Activated T-cell treated with anti-CD3 and anti-CD28 coated beads for 1 hour (primary cell): ENCODE results near the gene SSBP2.
"Not testable (repeated sequence)": the region's sequence is repeated elsewhere in the genome, so short reads cannot be mapped to it uniquely, and the experiment has no call there.

Source experiments
- DNase-seq: peaks from one replicate; pipeline ENCODE4 v3.0.0-alpha.2; 2020; ENCODE audit warnings: low read depth

Gene SSBP2

DNA sequence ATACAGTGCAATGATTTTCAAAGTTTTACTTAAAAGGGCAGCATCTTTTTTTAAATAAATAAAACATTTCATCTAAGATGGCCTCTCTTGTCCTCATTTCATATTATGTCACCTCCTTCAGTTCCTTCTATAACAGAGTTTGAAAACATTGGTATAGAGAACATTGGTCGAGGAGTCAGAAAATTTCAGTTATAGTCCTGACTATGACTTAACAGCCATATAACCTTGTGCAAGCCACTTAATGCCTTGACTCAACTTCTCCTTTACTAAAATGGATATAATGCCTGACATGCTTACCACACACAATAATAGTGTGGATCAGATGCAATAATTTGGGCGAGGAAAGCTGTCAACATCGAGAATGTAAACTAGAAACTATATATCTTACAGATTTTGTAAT lies 22.6 kb downstream of the SSBP2 start:
- no peak for DNase-seq

DNA sequence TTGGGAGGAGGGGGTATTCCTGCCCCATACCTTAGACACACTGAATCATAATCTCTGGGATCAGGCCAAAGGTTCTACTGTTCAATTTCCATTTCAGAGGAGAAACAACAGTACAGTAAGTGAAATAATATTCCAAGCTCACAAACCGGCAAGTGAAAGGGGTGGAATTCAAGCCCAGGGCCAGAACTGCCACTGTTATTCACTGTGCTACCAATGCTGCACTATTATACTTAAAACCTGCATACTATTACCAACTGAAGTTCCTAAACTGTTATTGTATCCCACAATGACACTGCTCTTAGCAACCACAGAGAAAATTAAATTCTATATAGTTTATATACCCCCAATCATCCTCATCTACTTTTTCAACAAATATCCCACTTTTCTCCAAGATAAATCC lies 24.6 kb downstream of the SSBP2 start:
- no peak for DNase-seq

DNA sequence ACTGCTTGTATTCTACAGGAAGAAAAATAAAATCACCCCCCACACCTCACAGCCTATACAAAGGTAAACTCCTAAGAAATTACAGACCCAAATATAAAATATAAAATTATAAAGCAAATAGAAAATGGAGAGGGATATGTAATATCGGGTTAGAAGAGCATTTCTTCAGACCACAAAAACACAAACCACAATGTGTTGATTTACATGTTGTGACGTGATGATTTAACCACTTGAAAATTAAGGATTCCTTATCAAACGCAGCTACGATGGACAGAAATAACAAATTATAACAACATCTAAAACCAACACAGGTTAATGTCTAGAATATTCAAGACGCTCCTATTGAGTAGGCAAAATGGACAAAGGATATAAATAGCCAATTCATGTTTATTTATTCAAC lies 26.3 kb downstream of the SSBP2 start:
- no peak for DNase-seq

DNA sequence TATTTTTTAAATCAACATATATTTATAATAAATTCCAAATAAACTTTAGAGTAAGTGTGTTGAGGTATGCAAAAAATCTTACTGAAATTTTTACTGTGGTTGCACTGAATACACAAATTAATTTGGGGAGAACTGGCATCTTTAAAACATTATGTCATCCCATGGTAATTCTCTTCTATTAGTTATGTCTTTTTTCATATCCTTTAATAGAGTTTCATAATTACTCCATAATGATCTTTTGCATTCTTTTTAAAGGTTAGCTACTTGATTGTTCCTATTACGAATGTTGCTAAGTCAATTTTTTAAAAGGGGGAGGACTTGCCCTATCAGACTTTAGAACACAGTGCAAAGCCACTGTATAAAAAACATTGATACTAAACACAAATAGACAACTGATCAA lies 26.8 kb downstream of the SSBP2 start:
- DNase-seq, result no peak

DNA sequence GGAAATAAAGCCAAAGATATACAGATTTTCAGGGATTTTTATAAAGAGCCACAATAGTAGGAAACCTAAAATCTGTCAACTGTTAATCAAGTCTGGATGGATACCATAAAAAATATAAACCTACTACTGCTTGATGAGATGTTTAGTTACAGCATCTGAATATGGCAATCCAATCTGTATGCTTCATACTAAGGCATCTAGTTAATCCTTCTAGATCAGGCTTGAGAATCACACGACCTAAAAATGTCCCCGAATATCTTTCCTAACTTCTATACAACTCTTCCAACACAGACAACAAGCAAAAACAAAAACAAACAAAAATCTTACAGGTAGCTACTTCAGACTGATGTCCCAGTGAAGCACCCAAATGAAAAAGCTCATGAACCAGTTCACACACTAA lies 29.8 kb downstream of the SSBP2 start:
- no peak for DNase-seq

DNA sequence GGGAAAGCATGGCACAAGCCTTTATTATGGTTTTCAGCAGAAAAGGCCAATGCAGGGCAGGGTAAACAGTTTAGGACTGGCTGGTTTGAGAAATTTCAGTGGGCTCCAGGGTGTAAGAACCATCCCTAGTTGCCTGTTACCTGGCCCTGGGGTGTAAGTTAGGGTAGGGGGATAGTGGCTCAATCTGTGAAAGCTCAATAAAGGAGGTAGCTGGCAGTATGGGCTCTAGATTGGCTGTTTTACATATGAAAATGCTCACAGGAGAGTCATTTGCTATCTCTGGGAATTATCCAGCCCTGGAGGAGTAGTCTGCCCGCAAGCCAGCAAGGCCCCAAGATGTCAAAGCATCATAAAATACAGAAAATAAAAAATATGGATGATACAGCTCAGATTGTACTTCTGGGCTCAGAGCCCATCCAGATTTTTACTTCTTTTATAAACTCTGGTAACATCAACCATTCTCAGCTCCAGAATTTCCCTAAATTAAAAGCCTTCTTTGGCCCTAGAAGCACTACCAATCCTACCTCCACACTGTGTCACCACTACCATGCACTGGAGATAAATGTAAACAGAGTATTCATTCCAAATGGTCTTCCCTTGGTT lies 31.1 kb downstream of the SSBP2 start:
- no peak for DNase-seq

DNA sequence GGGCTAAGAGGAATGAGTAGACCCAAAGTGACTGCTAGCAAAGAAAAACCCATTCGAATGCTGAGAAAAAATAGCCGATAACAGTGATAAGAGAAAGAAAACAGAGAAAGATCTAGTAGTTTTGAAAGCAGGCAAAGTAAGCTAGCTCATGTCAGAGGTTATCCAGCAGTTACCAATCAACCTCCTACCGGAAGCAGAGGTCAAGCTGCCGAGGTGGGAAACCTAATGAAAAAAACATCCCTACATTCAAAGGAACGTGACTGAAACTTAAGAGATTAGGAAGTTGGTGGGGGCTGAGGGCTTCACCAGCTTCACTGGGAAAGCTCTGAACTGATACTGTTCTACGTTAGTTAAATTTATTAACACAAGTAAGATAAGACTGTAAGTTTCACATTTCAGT lies 32.6 kb downstream of the SSBP2 start:
- no peak for DNase-seq

DNA sequence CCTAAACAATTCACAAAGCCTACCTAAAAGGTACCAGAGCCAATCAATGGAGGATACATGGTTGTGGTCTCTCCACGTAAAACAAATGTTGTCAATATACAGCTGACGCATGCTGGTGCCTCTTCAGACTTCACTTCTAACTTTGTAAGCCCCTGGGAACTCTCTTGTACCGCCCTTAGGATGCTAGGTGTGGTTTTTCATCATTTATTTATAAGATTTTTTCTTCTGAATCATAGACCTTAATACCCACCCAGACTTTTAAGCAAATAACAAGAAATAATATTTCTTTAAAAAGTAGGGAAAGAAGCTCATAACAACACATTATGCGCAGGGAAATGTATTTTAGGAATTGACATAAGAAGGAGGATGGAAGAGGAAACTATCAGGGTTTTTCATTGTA lies 33.0 kb downstream of the SSBP2 start:
- DNase-seq, result no peak

DNA sequence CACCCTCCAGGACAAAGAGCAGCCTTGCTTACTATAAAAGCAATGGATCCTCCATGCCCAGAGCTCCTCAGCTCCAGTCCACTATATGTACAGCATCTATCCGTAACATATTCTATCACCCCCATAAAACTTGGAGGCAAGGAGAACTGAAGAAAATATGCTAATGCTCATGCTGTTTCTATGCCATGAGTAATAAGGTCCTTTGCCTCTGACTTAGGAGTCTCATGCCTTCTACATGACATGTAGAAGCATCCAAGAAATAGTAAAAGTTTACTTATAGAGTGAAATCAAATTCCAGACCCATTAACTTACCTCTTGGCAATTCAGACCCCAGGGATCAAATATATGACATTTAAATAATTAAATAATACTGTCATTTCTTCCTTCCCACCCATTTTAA lies 33.7 kb downstream of the SSBP2 start:
- no peak for DNase-seq

DNA sequence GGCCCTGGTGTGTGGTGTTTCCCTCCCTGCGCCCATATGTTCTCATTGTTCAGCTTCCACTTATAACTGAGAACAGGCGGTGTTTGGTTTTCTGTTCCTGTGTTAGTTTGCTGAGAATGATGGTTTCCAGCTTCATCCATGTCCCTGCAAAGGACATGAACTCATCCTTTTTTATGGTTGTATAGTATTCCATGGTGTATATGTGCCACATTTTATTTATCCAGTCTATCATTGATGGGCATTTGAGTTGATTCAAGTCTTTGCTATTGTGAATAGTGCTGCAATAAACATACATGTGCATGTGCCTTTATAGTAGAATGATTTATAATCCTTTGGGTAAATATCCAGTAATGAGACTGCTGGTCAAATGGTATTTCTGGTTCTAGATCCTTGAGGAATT lies 36.8 kb downstream of the SSBP2 start:
- not testable (repeated sequence) for DNase-seq

DNA sequence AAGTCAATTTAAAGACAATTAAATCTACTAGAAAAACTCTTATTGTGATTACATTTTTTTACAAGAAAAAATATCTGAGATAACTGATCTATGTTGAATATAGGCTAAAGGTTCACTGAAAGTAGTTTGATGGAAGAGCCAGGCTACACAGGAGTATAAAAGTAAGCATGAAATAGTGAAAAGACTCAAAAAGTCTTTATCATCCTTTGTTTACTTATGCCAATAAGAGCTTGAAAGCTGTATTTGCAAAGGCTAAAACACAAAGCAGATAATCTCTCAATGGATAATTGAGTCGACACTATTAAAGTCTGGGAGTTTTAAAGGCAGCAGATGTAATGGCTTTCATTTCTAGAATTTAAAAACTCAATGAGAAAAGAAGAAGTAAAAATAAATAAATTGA lies 42.0 kb downstream of the SSBP2 start:
- DNase-seq, result no peak

DNA sequence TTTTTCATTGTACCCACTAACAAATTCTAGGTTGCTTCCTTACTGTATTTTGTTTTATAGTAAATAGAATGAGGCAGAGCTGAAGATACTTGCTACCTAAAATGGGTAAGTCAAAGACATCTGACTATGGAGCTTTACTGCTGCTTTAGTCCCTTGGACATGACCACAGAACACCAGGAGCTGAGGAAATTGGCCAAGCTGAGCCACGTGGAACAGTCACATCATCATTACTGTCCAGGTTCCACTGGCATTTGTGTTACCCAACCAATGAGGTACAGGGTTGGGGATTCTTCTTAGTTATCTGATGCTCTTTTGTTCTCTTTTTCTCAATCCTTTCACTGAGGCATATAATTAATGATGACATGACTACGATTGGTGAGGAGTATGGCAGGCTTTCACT lies 47.1 kb downstream of the SSBP2 start:
- no peak for DNase-seq

DNA sequence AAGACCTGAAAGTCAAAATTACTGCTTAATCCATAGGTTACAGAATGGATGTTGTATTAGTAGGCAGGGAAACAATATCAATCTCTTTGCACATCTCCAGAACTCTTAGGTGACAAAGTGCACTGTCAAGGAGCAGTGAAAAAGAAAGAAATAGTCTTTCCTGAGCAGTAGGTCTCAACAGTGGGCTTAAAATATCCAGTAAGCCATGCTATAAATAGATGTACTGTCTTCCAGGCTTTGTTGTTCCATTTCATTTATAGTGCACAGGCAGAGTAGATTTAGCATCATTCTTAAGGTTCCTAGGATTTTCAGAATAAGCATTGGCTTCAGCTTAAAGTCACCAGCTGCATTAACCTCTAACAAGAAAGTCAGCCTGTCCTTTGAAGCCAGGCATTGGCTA lies 50.7 kb downstream of the SSBP2 start:
- no peak for DNase-seq

DNA sequence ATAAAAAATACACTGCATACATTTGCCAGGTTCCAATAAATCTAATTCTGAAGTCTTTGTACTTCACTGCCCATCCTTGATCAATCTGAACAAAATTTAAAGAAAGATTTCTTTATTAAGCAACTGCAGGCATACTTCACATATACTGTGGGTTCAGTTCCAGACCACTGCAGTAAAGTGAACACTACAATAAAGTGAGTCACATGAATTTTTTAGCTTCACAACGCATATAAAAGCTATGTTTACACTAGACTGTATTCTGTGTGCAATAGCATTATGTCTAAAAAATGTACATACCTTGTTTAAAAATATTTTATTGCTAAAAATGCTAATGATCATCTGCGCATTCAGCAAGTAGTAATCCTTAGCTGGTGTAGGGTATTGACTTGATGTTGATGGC lies 52.1 kb downstream of the SSBP2 start:
- DNase-seq, result no peak

DNA sequence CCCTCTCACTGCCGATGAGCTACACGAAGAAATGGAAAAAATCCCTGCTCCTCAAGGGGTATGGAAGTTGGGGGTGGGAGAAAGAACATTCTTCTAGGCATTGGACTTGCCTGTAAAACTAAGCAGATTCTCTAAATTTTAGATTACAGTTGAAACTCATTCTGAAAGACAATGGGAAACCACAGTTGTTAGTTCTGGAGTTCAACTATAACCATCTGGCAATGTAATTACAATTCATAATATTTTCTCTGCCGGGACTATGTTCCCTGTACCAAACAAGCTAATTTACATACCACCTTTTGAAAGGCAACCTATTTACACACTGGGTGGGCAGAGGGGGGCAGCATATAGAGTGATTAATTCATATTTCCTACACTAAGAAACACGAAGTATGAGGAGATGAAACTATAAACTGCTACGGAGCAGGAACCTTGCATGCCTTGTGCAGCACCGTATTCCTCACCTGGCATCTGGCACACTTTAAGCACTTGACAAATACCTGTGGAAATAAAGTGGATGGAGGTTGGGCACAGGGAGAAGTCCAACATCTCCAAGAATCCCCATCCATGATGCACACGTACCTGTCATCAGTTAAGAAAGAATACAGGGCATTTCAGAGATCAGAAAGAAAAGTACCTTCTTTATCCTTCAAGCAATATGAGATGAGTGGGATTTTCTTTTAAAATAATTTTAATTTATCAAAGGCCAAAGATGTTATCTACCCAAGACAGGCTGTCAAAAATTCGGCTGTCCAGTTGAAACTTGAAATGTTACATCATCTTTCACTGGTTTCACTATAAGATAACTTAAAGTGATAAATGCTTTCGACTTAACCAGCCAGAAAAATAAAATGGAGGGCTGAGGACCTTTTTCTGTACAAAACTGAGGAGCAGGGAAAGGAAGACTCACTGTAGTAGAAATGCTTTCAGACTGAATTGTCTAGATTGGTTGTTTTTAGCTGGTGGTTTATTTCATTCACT lies 54.2 kb downstream of the SSBP2 start:
- no peak for DNase-seq

DNA sequence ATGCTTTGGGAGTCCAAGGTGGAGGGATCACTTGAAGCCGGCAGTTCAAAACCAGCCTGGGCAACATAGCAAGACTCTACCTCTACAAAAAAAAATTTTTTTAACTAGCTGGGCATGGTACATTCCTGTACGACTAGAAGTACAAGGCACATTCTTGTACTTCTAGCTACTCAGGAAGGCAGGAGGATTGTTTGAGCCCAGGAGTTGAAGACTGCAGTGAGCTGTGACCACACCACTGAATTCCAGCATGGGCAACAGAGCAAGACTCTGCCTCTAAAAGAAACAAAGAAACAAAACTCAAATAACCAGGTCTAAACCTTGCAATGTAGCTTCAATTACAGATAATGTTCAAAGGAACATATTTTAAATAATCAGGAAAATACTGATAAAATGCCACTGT lies 56.2 kb downstream of the SSBP2 start:
- no peak for DNase-seq

DNA sequence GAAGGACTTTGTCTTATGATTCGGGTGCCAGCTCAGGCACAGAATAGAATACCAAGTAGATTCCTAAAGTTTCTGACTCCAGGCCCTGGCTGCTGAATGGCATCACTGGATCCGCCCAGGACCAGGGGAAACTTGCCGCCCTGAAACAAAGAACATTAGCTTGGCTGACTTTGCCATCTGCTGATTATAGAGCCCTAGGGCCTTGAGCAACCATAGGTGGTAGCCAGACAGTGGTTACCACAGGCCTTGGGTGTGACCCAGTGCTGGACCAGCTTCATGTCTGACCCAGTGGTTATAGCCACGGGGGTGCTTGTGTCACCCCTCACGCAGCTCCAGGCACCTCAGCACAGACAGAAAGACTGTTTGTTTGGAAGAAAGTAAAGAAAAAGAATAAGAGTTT lies 62.7 kb downstream of the SSBP2 start:
- DNase-seq, result no peak

DNA sequence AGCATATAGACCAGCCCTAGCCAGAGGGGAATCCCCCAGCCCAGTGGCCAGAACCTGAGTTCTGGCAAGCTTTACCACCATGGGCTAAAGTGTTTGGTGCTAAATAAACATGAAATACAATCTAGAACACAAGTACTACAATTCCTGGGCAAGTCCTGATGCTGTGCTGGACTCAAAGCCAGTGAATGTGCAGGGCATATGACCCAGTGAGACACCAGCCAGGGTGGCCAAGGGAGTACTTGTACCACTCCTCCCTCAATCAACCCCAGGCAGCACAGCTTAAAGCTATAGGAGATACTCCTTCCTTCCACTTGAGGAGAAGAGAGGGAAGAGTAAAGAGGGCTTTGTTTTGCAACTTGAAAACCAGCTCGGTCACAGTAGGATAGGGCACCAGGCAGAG lies 63.6 kb downstream of the SSBP2 start:
- DNase-seq, result no peak

DNA sequence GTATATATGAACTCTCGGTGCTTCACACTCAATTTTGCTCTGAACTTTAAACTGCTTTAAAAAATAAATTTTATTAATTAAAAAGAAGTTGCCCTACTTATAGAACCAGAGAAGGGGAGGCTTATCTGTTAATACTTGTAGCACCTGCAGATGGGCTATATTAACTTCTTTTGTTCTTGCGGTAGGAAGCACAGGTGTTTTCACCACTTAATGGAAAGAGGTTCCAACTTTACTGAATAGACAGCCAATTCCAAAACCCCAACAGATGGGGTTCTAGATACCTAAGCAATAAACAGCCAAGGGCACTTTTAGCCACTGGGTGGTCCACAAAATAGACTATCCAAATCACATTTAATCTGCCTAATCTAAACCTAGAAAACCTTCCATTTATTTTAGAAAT lies 65.4 kb downstream of the SSBP2 start:
- no peak for DNase-seq

DNA sequence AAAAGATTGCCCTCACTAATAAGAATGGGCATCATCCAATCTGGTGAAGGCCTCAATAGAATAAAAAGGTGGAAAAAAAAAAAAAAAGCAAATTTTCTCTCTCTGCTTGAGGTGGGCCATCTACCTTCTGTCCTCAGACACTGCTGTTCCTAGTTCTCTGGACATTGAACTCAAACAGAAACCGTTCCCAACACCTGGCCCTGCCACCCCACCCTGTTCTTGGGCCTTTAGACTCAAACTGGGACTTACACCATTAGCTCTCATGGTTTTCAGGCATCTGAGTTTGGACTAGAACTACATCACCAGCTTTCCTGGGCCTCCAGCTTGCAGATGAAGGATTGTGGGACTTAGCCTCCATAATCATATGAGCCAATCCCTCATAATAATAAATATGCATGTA lies 71.0 kb downstream of the SSBP2 start:
- no peak for DNase-seq

DNA sequence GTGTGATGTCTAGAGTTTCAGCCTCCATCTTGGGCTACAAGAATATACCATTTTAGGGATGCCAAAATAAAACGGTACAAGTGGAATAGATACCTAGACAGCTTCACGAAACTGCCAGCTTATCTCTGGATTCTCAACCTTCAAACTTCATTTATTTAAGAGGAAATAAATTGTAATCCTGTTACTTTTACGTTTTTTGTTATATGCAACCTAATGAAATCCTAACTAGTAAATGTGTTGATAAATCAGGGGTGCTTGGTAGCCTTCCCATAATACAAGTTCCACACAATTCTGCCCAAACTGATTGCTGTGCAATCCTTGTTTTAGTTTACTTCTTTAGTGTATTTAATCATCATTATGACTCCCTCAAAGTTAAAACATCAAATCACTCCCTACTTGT lies 75.5 kb downstream of the SSBP2 start:
- DNase-seq, result no peak

DNA sequence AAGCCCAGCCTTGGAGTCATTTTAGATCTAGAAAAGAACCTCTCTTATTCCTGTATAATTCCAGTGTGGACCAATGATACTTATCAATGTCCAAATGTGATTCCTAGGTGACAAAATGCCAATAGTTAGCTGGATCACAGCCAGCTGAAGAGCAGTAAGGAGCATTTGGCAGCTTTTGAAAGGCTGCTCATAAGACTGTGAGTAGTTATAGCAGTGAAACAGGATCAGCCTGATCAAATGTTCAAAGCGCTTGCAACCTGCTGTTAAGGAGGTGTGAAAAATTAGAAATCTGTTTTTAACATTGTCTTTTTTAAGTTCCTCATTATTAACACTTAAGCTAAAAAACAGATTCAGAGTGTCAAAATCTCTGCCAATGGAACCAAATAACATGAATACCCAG lies 85.1 kb downstream of the SSBP2 start:
- no peak for DNase-seq

DNA sequence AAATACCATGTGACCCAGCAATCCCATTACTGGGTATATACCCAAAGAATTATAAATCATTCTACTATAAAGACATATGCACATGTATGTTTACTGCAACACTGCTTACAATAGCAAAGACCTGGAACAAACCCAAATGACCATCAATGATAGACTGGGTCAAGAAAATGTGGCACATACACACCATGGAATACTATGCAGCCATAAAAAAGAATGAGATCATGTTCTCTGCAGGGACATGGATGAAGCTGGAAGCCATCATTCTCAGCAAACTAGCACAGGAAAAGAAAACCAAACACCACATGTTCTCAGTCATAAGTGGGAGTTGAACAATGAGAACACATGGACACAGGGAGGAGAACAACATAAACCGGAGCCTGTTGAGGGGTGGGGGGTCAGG lies 90.3 kb downstream of the SSBP2 start:
- DNase-seq, result not testable (repeated sequence)

DNA sequence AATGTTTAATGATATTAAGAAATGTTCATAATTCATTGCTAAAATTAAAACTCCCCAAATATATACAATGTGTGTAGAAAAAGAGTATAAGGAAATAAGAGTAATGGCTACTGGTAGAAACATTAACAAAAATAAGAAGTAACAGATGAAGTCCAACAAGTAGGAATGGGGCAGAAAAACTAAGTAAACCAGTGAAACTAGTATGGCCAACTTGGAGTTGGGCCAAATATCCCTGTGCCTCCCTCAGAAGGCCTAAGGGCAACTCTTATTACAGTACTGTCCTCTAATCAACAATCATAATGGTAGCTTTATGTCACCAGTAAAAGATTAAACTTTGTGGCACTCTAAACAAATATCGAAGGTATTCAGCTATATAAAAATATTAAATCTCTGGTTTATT lies 93.5 kb downstream of the SSBP2 start:
- no peak for DNase-seq
